Adipocyte (in vitro differentiated cells): ENCODE measurements around the gene GALM.
"Not testable (repeated sequence)": the region's sequence is repeated elsewhere in the genome, so short reads cannot be mapped to it uniquely, and the experiment has no call there.

ENCODE experiments used
- DNase-seq: peaks from one replicate; pipeline ENCODE4 v3.0.0-alpha.2; 2015; ENCODE audit warnings: low read depth
- H3K27me3 ChIP-seq: replicated peaks from 2 replicates; pipeline ENCODE4 v1.7.0; 2013; ENCODE audit warnings: mild to moderate bottlenecking, low read length, moderate library complexity; ENCODE audit not compliant: control insufficient read depth, insufficient read depth
- H3K36me3 ChIP-seq: 2 replicates; pipeline ENCODE4 v1.7.0; 2013; ENCODE audit warnings: low read length, mild to moderate bottlenecking, moderate library complexity; ENCODE audit not compliant: control insufficient read depth, insufficient read depth, severe bottlenecking
- H3K4me1 ChIP-seq: 2 replicates; pipeline ENCODE4 v1.7.0; 2013; ENCODE audit warnings: mild to moderate bottlenecking, low read length, moderate library complexity; ENCODE audit not compliant: control insufficient read depth, insufficient read depth
- H3K4me3 ChIP-seq: 2 replicates; pipeline ENCODE4 v1.7.0; 2013; ENCODE audit warnings: mild to moderate bottlenecking, low read length, moderate library complexity
- H3K9ac ChIP-seq: 2 replicates; pipeline ENCODE4 v1.7.0; 2013; ENCODE audit warnings: mild to moderate bottlenecking, low read length, moderate library complexity
- H3K9me3 ChIP-seq: 2 replicates; pipeline ENCODE4 v1.7.0; 2013; ENCODE audit warnings: mild to moderate bottlenecking, low read length, moderate library complexity; ENCODE audit not compliant: control insufficient read depth

GALM gene

GRCh38 chr2:38703336-38703735, 37.4 kb downstream of the GALM start:
- not testable (repeated sequence) for H3K9ac ChIP-seq, H3K9me3 ChIP-seq, H3K4me3 ChIP-seq, H3K27me3 ChIP-seq, H3K36me3 ChIP-seq
- peak; percentile 46 for DNase-seq
- peaks cover 12% of the 10 kb centered on the region for H3K4me1 ChIP-seq

DNA sequence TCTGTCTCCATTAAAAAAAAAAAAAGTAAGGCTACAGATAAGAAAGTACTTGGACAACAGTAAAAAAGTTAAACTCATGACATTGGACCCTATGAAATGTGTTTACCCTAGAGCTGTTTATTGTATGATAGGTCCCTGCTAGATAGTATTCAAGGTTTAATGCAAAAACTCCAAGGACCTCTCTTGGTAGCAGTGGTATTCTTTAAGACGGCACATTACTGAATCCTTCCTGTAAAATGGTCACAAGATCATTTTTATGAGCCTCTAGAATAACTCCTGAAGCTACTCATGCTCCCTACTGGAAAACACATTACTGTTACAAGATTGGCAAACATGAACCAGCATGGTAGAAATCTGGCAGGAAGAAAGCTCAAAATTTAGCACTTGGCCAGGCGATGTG, 38.8 kb downstream of the GALM start:
- Histone ChIP-seq H3K4me1 (peaks cover 12% of the 10 kb centered on the region), H3K27me3 (no peaks in the 10 kb centered on the region), H3K9ac (no peak overlapping the region), H3K36me3 (no peaks in the 10 kb centered on the region), H3K4me3 (no peak overlapping the region), H3K9me3 (no peaks in the 10 kb centered on the region)
- DNase-seq, result no peak

GRCh38 chr2:38706846-38707345, 41.0 kb downstream of the GALM start:
- no peak for DNase-seq
- Histone ChIP-seq H3K9me3 (no peaks in the 10 kb centered on the region), H3K27me3 (no peaks in the 10 kb centered on the region), H3K36me3 (peaks cover 4% of the 10 kb centered on the region), H3K9ac (no peak overlapping the region), H3K4me3 (no peak overlapping the region), H3K4me1 (peaks cover 12% of the 10 kb centered on the region)

DNA sequence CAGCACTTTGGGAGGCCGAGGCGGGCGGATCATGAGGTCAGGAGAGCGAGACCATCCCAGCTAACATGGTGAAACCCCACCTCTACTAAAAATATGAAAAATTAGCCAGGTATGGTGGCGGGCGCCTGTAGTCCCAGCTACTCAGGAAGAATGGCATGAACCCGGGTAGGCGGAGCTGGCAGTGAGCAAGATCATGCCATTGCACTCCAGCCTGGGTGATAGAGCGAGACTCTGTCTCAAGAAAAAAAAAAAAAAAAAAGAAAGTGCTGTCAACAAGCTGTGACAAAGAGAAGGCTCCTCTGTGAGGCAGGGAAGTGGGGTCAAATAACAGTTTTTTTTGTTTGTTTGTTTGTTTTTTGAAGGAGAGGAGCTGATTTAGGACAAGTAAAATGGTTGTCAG, 42.6 kb downstream of the GALM start:
- not testable (repeated sequence) for H3K36me3 ChIP-seq, H3K27me3 ChIP-seq, H3K9me3 ChIP-seq, H3K4me1 ChIP-seq, H3K4me3 ChIP-seq, H3K9ac ChIP-seq, DNase-seq

DNA sequence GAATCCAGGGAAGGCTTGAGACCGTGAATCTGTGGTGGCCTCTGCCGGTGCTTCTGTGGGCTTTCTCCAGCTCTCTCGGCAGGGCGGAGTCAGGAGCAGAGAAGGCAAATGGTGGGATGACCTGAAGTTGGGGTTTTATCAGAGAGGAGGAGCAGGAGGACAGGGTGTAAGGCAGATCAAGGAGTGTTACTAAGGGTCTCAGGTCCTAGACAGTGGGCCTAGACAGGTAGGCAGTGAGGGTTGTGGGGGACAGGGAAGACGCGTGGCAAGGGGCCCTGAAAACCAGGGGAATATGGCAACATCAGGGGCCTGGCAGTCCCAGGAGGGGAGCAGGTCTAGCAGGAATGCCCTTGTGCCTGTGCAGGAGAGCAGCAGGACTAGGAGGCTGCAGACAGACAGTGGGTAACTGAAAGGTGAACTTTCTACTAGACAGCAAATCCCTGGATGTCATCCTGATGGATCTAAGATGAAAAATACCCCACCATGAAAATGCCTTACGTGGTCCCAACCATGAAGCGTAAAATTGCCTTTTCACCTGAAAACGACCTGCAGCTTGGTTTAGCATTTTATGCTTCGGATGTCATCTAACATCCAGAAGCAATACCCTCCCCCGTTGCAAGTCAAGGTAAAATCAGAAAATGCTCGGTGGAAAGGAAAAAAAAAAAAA, 43.1 kb downstream of the GALM start:
- Histone ChIP-seq H3K9ac (no peak overlapping the region), H3K36me3 (peaks cover 4% of the 10 kb centered on the region), H3K27me3 (no peaks in the 10 kb centered on the region), H3K4me1 (peaks cover 7% of the 10 kb centered on the region), H3K4me3 (no peak overlapping the region), H3K9me3 (no peaks in the 10 kb centered on the region)
- no peak for DNase-seq

- H3K4me1 ChIP-seq, result peaks cover 6% of the 10 kb centered on the region
- H3K9me3 ChIP-seq, result no peaks in the 10 kb centered on the region
- peaks cover 4% of the 10 kb centered on the region for H3K36me3 ChIP-seq
- H3K4me3 ChIP-seq, result no peak overlapping the region
- no peak for DNase-seq
- H3K9ac ChIP-seq, result no peak overlapping the region
- H3K27me3 ChIP-seq, result no peaks in the 10 kb centered on the region
Measured at GRCh38 chr2:38709567-38710194, 43.8 kb downstream of the GALM start.

- H3K9ac ChIP-seq, result no peak overlapping the region
- no peak for DNase-seq
- H3K4me1 ChIP-seq, result peaks cover 11% of the 10 kb centered on the region
- H3K27me3 ChIP-seq, result no peaks in the 10 kb centered on the region
- H3K4me3 ChIP-seq, result no peak overlapping the region
- no peaks in the 10 kb centered on the region for H3K9me3 ChIP-seq
- H3K36me3 ChIP-seq, result peaks cover 4% of the 10 kb centered on the region
Measured at GRCh38 chr2:38711558-38711957, 45.6 kb downstream of the GALM start.

DNA sequence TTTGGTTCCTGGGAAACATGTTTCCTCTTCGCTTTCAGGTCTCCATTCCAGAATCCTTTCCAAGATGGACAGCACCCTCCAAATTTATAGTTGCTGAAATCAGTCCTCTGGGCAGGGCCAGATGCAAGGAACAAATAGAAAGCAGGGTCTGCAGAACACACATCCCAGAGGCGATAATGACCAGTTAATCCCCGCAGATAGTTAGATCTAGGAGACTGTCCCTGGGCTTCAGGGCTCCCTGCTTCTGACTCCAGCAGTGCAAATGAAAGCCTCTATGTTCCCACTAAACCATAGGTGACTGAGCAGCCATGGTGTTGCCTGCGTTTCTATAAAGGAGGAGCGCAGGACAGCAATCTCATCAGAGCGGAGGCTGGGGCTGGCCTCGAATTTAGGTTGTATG, 46.5 kb downstream of the GALM start:
- H3K27me3 ChIP-seq, result no peaks in the 10 kb centered on the region
- no peak overlapping the region for H3K4me3 ChIP-seq
- peaks cover 13% of the 10 kb centered on the region for H3K4me1 ChIP-seq
- H3K36me3 ChIP-seq, result peaks cover 4% of the 10 kb centered on the region
- no peak for DNase-seq
- no peak overlapping the region for H3K9ac ChIP-seq
- no peaks in the 10 kb centered on the region for H3K9me3 ChIP-seq

DNA sequence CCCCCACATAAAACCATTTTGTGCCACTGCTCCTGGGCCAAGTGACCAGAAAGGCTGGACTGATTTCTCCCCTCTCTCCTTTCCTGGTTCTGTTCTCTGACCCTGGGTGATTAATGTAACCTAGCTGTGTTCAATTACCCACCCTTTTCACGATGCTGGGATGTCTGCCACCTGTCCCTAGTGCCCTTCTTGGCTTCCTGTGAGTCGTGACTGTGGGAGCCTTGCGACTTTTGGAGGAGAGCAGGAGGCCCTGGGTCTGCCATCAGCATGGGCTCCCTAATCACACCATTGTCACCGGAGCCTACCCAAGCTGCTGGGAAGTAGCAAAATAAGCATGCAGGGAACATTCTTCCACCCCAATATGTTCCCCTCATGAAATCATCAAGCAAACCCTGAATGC, 47.0 kb downstream of the GALM start:
- Histone ChIP-seq H3K4me1 (peaks cover 13% of the 10 kb centered on the region), H3K36me3 (peaks cover 4% of the 10 kb centered on the region), H3K4me3 (no peak overlapping the region), H3K9me3 (no peaks in the 10 kb centered on the region), H3K27me3 (no peaks in the 10 kb centered on the region), H3K9ac (no peak overlapping the region)
- DNase-seq, result no peak

- H3K9me3 ChIP-seq, result no peaks in the 10 kb centered on the region
- H3K9ac ChIP-seq, result no peak overlapping the region
- H3K4me3 ChIP-seq, result no peak overlapping the region
- peaks cover 13% of the 10 kb centered on the region for H3K4me1 ChIP-seq
- no peaks in the 10 kb centered on the region for H3K27me3 ChIP-seq
- H3K36me3 ChIP-seq, result peaks cover 4% of the 10 kb centered on the region
- DNase-seq, result no peak
Measured at GRCh38 chr2:38713338-38713737, 47.4 kb downstream of the GALM start.

GRCh38 chr2:38714941-38715340, 49.0 kb downstream of the GALM start:
- peaks cover 14% of the 10 kb centered on the region for H3K4me1 ChIP-seq
- H3K9ac ChIP-seq, H3K27me3 ChIP-seq, H3K36me3 ChIP-seq, H3K4me3 ChIP-seq, DNase-seq, H3K9me3 ChIP-seq: not testable (repeated sequence)
